HL-60 (cell line): ENCODE measurements around the gene HASPIN.

Experiments used
- DNase-seq, 2 experiments: peaks; one replicate each; pipeline ENCODE4 v3.0.0-alpha.2; 2010 to 2020; ENCODE audit warnings: low read depth in 1 of 2, low spot score in 1 of 2
- H3K27ac ChIP-seq: fragments of 250-450 bp; sonication (Bioruptor Pico); replicated peaks from 2 replicates; pipeline ENCODE4 v1.5.1; 2020; ENCODE audit warnings: mild to moderate bottlenecking, moderate library complexity
- H3K27me3 ChIP-seq: fragments of 250-450 bp; sonication (Bioruptor Pico); 2 replicates; pipeline ENCODE4 v1.5.1; 2021; ENCODE audit warnings: mild to moderate bottlenecking, moderate library complexity; ENCODE audit not compliant: insufficient read depth, poor library complexity, severe bottlenecking
- H3K4me3 ChIP-seq: replicated peaks from 2 replicates; pipeline ENCODE4 v1.5.1; 2011; ENCODE audit warnings: mild to moderate bottlenecking, control low read depth, low read length; ENCODE audit not compliant: insufficient read depth
- CTCF ChIP-seq: IDR thresholded peaks from one replicate; pipeline ENCODE4 v1.5.1; 2011; ENCODE audit warnings: low read length, control low read depth, inconsistent platforms; ENCODE audit not compliant: insufficient read depth
- GABPA ChIP-seq: IDR thresholded peaks from 2 replicates; pipeline ENCODE4 v1.6.1; 2012; ENCODE audit warnings: low read depth
- POLR2AphosphoS5 ChIP-seq: IDR thresholded peaks from 2 replicates; pipeline ENCODE4 v1.6.1; 2012; ENCODE audit warnings: low read depth
- REST ChIP-seq: IDR thresholded peaks from 2 replicates; pipeline ENCODE4 v1.6.1; 2012; ENCODE audit warnings: low read depth; ENCODE audit not compliant: insufficient replicate concordance
- SPI1 ChIP-seq: IDR thresholded peaks from 2 replicates; pipeline ENCODE4 v1.6.1; 2012; ENCODE audit warnings: low read depth, mild to moderate bottlenecking, borderline replicate concordance

Gene HASPIN

GRCh38 chr17:3718201-3718600, 5.5 kb upstream of the HASPIN start:
- no peaks in the 10 kb centered on the region for H3K27me3 ChIP-seq
- TF ChIP-seq POLR2AphosphoS5 (no peak), REST (no peak), CTCF (no peak), SPI1 (no peak), GABPA (no peak)
- no peak overlapping the region for H3K4me3 ChIP-seq
- no peak for DNase-seq
- H3K27ac ChIP-seq = no peak overlapping the region

GRCh38 chr17:3719265-3719664, 4.4 kb upstream of the HASPIN start:
- no peak overlapping the region for H3K27ac ChIP-seq
- no peak overlapping the region for H3K4me3 ChIP-seq
- no peak for DNase-seq
- no peaks in the 10 kb centered on the region for H3K27me3 ChIP-seq
- TF ChIP-seq CTCF = no peak
- no peak for TF ChIP-seq SPI1
- TF ChIP-seq POLR2AphosphoS5 = no peak
- no peak for TF ChIP-seq REST
- TF ChIP-seq GABPA = no peak

GRCh38 chr17:3722716-3723115, 987 bp upstream of the HASPIN start:
- H3K27ac ChIP-seq = no peak overlapping the region
- H3K4me3 ChIP-seq = peak overlapping the region; percentile 78
- TF ChIP-seq GABPA (no peak), CTCF (no peak), POLR2AphosphoS5 (no peak), REST (no peak), SPI1 (no peak)
- no peaks in the 10 kb centered on the region for H3K27me3 ChIP-seq
- DNase-seq = no peak
